ENCODE measurements around the gene DHRS12.

- TF ChIP-seq, protein P1, sequence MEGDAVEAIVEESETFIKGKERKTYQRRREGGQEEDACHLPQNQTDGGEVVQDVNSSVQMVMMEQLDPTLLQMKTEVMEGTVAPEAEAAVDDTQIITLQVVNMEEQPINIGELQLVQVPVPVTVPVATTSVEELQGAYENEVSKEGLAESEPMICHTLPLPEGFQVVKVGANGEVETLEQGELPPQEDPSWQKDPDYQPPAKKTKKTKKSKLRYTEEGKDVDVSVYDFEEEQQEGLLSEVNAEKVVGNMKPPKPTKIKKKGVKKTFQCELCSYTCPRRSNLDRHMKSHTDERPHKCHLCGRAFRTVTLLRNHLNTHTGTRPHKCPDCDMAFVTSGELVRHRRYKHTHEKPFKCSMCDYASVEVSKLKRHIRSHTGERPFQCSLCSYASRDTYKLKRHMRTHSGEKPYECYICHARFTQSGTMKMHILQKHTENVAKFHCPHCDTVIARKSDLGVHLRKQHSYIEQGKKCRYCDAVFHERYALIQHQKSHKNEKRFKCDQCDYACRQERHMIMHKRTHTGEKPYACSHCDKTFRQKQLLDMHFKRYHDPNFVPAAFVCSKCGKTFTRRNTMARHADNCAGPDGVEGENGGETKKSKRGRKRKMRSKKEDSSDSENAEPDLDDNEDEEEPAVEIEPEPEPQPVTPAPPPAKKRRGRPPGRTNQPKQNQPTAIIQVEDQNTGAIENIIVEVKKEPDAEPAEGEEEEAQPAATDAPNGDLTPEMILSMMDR (IDR thresholded peaks at IDR 0.05 in 8 of 11, conservative IDR thresholded peaks at IDR 0.05 in 3 of 11) = no peak
- TF ChIP-seq POLR2A (IDR thresholded peaks at IDR 0.05) = no peak
These were observed 14.3 kb upstream of the DHRS12 start for GRCh38 chr13:51818276-51818675.

Data from spleen (tissue), 7 donors.